GM19468 (cell line): Measurements from ENCODE around the gene TCP10L.
"Not testable (repeated sequence)": the region's sequence is repeated elsewhere in the genome, so short reads cannot be mapped to it uniquely, and the experiment has no call there.

Experiments used
- ATAC-seq: cut with Tn5 transposase; IDR thresholded peaks from one replicate; pipeline ENCODE4 v1.9.1; 2021; ENCODE audit warnings: mild to moderate bottlenecking, moderate library complexity, moderate number of reproducible peaks; ENCODE audit not compliant: unreplicated experiment; ENCODE audit errors: extremely low read depth

The TCP10L gene

GRCh38 chr21:32587651-32588050, 2.3 kb upstream of the TCP10L start:
- ATAC-seq: no peak

- no peak for ATAC-seq
Measured at GRCh38 chr21:32587120-32587519, 1.8 kb upstream of the TCP10L start.

- no peak for ATAC-seq
Measured at GRCh38 chr21:32585970-32586369, 647 bp upstream of the TCP10L start.

- ATAC-seq: no peak
Measured at GRCh38 chr21:32584472-32584871, 851 bp downstream of the TCP10L start.

- ATAC-seq: no peak
Measured at GRCh38 chr21:32581732-32582131, 3.6 kb downstream of the TCP10L start.

GRCh38 chr21:32580949-32581348, 4.4 kb downstream of the TCP10L start:
- ATAC-seq: no peak

- ATAC-seq: no peak
Measured at GRCh38 chr21:32578107-32578691, 7.1 kb downstream of the TCP10L start.

- no peak for ATAC-seq
Measured at GRCh38 chr21:32576011-32576410, 9.3 kb downstream of the TCP10L start.

- ATAC-seq: no peak
Measured at GRCh38 chr21:32574946-32575925, 10.1 kb downstream of the TCP10L start.

- no peak for ATAC-seq
Measured at GRCh38 chr21:32572574-32573420, 12.5 kb downstream of the TCP10L start.

- ATAC-seq: no peak
Measured at GRCh38 chr21:32570456-32570855, 14.9 kb downstream of the TCP10L start.

GRCh38 chr21:32569261-32570230, 15.8 kb downstream of the TCP10L start:
- ATAC-seq: no peak

- ATAC-seq: no peak
Measured at GRCh38 chr21:32567626-32568025, 17.7 kb downstream of the TCP10L start.

GRCh38 chr21:32566741-32567389, 18.5 kb downstream of the TCP10L start:
- ATAC-seq: no peak

- no peak for ATAC-seq
Measured at GRCh38 chr21:32565856-32566465, 19.4 kb downstream of the TCP10L start.

GRCh38 chr21:32562915-32563314, 22.4 kb downstream of the TCP10L start:
- no peak for ATAC-seq

- no peak for ATAC-seq
Measured at GRCh38 chr21:32562426-32562825, 22.9 kb downstream of the TCP10L start.

- not testable (repeated sequence) for ATAC-seq
Measured at GRCh38 chr21:32561476-32561875, 23.8 kb downstream of the TCP10L start.

- ATAC-seq: no peak
Measured at GRCh38 chr21:32560896-32561295, 24.4 kb downstream of the TCP10L start.
